ENCODE data around the gene TLE3. TPM values are rescaled to one million over a fixed set of nuclear protein-coding genes. Genes with fewer than 3 reads are reported as not detected.

The TLE3 gene
- total RNA-seq, 4 donors from 2014 or later = 54.8 to 99.5 (median 57.6) TPM

GRCh38 chr15:70068783-70069565, 28.7 kb downstream of the TLE3 start:
- no peak for TF ChIP-seq CTCF (IDR thresholded peaks at IDR 0.05; ENCODE audit: low read depth)

GRCh38 chr15:70067681-70068080, 30.0 kb downstream of the TLE3 start:
- no peak for TF ChIP-seq CTCF (IDR thresholded peaks at IDR 0.05; ENCODE audit: low read depth)

GRCh38 chr15:70067011-70067410, 30.7 kb downstream of the TLE3 start:
- no peak for TF ChIP-seq CTCF (IDR thresholded peaks at IDR 0.05; ENCODE audit: low read depth)

GRCh38 chr15:70066447-70066846, 31.3 kb downstream of the TLE3 start:
- TF ChIP-seq CTCF (IDR thresholded peaks at IDR 0.05; ENCODE audit: low read depth) = no peak

GRCh38 chr15:70066004-70066403, 31.7 kb downstream of the TLE3 start:
- no peak for TF ChIP-seq CTCF (IDR thresholded peaks at IDR 0.05; ENCODE audit: low read depth)

GRCh38 chr15:70065006-70065722, 32.6 kb downstream of the TLE3 start:
- no peak for TF ChIP-seq CTCF (IDR thresholded peaks at IDR 0.05; ENCODE audit: low read depth)

- TF ChIP-seq CTCF (IDR thresholded peaks at IDR 0.05; ENCODE audit: low read depth) = no peak
These were observed 33.3 kb downstream of the TLE3 start for GRCh38 chr15:70064441-70064840.

Data from subcutaneous adipose tissue (tissue), 4 donors.